ENCODE data around the gene MAP2K1. TPM values are rescaled to one million over a fixed set of nuclear protein-coding genes. Genes with fewer than 3 reads are reported as not detected.

MAP2K1 gene
- total RNA-seq, 2 donors from 2014 or later, result 39.2 to 57.3 TPM

DNA sequence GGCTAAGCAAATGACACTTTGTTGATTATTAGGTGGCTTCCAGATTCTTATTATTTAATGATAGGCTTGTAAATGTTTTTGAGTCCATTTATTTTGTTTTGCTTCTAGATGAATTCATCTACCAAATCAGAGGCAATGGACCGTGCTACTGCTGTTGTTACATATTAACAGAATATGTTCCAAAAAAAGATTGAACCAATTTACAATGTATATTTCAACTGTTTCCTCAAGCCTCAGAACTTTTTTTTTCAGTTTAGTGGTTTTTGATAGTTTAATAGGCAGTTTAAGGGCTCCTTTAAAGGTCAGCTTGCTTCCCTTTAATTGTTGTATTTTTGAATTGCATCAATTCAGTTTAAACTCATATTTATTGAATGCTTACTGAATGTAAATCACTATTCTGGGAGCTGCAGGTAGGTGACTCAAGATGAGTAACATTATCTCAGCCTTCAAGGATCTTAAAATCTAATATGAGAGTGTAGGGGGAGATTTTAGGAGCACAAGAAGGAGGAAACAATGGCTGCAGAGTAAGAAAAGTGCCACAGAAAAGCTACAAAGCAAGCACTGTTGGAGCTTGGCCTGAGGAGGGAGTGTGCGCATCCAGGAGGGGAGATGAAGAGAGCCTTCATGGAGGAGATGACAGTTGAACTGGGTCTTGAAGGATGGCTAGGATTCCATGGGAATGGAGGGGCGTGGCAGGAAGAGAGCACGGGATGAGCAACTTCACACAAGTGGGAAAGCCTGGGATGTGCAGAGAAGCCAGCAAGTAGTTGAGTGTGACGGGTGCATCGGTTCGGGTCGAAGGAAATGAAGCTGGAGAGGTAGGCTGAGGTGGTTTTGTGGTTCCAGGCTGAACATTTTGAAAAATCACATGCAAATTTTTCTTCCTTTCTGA, 14.7 kb downstream of the MAP2K1 start:
- H3K4me1 Mint-ChIP-seq, result peaks cover 49% of the 10 kb centered on the region
- H3K27me3 Mint-ChIP-seq, result no peaks in the 10 kb centered on the region
- H3K4me3 Mint-ChIP-seq, result peak overlapping the region; percentile 93
- ATAC-seq (peak; percentile 81), DNase-seq (no peak)
- H3K9me3 ChIP-seq (ENCODE audit: control insufficient read depth, low read length, poor library complexity, severe bottlenecking), result no peaks in the 10 kb centered on the region
- peak overlapping the region; percentile 86 for H3K27ac Mint-ChIP-seq
- H3K36me3 Mint-ChIP-seq (ENCODE audit: low read depth), result peaks cover 2% of the 10 kb centered on the region

- H3K36me3 Mint-ChIP-seq (ENCODE audit: low read depth), result peaks cover 2% of the 10 kb centered on the region
- H3K27me3 Mint-ChIP-seq, result no peaks in the 10 kb centered on the region
- H3K4me1 Mint-ChIP-seq, result peaks cover 57% of the 10 kb centered on the region
- H3K4me3 Mint-ChIP-seq, result peak overlapping the region; percentile 52
- ATAC-seq (no peak), DNase-seq (no peak)
- no peaks in the 10 kb centered on the region for H3K9me3 ChIP-seq (ENCODE audit: control insufficient read depth, low read length, poor library complexity, severe bottlenecking)
- peak overlapping the region; percentile 86 for H3K27ac Mint-ChIP-seq
These were observed 16.1 kb downstream of the MAP2K1 start for GRCh38 chr15:66402761-66403284.

DNA sequence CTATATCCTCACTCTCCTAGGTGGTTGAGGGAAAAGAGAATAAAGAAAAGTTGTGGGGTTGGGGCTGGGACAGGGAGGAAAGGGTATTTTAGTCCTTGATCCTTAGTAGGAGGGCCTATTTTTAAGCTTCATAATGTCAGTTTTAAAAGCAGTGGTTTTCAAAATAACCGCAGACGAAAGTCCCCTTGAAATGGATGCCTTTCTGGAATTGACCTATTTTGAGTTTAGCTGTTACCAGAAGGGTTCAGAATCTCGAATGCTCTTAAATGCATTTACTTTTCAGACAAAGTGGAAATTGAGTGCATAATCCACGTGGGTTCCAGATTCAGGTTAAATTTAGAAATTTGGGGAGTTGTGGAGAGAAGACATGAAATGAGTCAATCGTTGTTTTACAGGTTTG, 16.6 kb downstream of the MAP2K1 start:
- no peaks in the 10 kb centered on the region for H3K9me3 ChIP-seq (ENCODE audit: control insufficient read depth, low read length, poor library complexity, severe bottlenecking)
- Mint-ChIP-seq H3K36me3 (ENCODE audit: low read depth) (no peaks in the 10 kb centered on the region), H3K4me1 (peaks cover 58% of the 10 kb centered on the region), H3K27me3 (no peaks in the 10 kb centered on the region), H3K4me3 (no peak overlapping the region), H3K27ac (peak overlapping the region; percentile 86)
- DNase-seq (no peak), ATAC-seq (peak; percentile 65)

DNA sequence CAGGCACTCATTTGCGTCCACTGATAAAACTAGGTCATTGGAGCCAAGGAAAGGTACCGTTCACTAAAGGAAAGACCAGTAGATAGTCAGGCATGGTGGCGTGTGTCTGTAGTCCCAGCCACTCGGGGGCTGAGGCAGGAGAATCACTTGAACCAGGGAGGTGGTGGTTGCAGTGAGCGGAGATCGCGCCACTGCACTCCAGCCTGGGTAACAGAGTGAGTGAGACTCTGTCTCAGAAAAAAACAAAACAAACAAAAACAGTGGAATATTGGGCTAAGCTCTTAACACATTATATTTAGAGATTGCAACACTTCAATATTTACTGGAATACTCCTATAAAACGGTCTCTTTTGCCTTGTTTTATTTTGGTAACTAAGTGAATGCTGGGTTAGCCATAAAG, 17.4 kb downstream of the MAP2K1 start:
- Mint-ChIP-seq H3K27ac (peak overlapping the region; percentile 85), H3K36me3 (ENCODE audit: low read depth) (no peaks in the 10 kb centered on the region), H3K4me3 (no peak overlapping the region), H3K27me3 (no peaks in the 10 kb centered on the region), H3K4me1 (peaks cover 66% of the 10 kb centered on the region)
- no peaks in the 10 kb centered on the region for H3K9me3 ChIP-seq (ENCODE audit: control insufficient read depth, low read length, poor library complexity, severe bottlenecking)
- ATAC-seq, result no peak
- DNase-seq, result no peak

DNA sequence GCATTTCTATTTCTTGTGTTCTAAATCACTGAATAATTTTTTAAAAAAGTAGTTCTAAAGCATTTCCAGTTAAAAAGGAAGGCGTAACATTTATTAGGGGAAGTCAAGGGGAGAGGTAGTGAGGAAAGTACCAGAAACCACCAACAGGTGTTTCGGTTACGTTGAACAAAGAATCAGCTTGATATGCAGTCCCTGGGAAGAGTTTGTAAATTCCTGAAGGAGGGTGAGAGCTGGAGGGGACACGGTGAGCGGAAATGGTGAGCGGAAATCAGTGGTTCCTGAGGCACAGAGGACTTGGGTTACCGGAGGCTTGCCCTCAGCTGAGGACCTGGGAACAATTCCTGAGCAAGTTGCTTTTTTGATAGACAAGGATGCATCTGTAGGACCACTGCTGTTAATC, 17.8 kb downstream of the MAP2K1 start:
- Mint-ChIP-seq H3K27ac (peak overlapping the region; percentile 85), H3K4me3 (peak overlapping the region; percentile 75), H3K4me1 (peaks cover 70% of the 10 kb centered on the region), H3K27me3 (no peaks in the 10 kb centered on the region), H3K36me3 (ENCODE audit: low read depth) (no peaks in the 10 kb centered on the region)
- no peaks in the 10 kb centered on the region for H3K9me3 ChIP-seq (ENCODE audit: control insufficient read depth, low read length, poor library complexity, severe bottlenecking)
- no peak for ATAC-seq
- DNase-seq, result no peak

GRCh38 chr15:66405007-66405406, 18.3 kb downstream of the MAP2K1 start:
- Mint-ChIP-seq H3K36me3 (ENCODE audit: low read depth) (no peaks in the 10 kb centered on the region), H3K4me3 (no peak overlapping the region), H3K27ac (peak overlapping the region; percentile 85), H3K4me1 (peaks cover 75% of the 10 kb centered on the region), H3K27me3 (no peaks in the 10 kb centered on the region)
- H3K9me3 ChIP-seq (ENCODE audit: control insufficient read depth, low read length, poor library complexity, severe bottlenecking), result no peaks in the 10 kb centered on the region
- DNase-seq, result no peak
- ATAC-seq, result no peak

DNA sequence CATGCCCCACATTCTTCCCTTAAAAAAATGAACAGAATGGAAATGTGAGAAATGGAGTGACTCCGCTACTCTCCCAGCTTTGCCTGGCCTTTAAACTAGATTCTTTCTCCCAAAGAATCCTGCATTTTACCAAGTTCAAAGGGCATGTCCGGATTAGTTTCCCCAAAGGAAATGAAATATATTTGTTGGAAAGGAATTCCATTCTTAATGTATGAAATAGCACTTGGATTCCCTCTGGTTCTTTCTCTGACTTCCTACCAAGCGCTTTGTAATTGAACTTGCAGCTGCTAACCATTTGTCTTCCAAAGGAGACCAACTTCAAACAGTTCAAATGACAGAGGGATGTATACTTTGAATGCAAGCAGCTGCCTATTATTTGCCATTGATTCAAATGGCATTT, 18.9 kb downstream of the MAP2K1 start:
- no peak for ATAC-seq
- peaks cover 73% of the 10 kb centered on the region for H3K4me1 Mint-ChIP-seq

GRCh38 chr15:66408254-66408653, 21.5 kb downstream of the MAP2K1 start:
- Mint-ChIP-seq H3K27me3 (no peaks in the 10 kb centered on the region), H3K4me3 (no peak overlapping the region), H3K4me1 (peaks cover 69% of the 10 kb centered on the region), H3K27ac (no peak overlapping the region), H3K36me3 (ENCODE audit: low read depth) (no peaks in the 10 kb centered on the region)
- ATAC-seq, result no peak
- no peaks in the 10 kb centered on the region for H3K9me3 ChIP-seq (ENCODE audit: control insufficient read depth, low read length, poor library complexity, severe bottlenecking)
- DNase-seq, result no peak

More for the DNA sequence above, 18.9 kb downstream of the MAP2K1 start:
- H3K27ac Mint-ChIP-seq, result no peak overlapping the region
- no peak overlapping the region for H3K4me3 Mint-ChIP-seq
- no peaks in the 10 kb centered on the region for H3K36me3 Mint-ChIP-seq (ENCODE audit: low read depth)
- no peaks in the 10 kb centered on the region for H3K9me3 ChIP-seq (ENCODE audit: control insufficient read depth, low read length, poor library complexity, severe bottlenecking)
- H3K27me3 Mint-ChIP-seq, result no peaks in the 10 kb centered on the region
- no peak for DNase-seq

DNA sequence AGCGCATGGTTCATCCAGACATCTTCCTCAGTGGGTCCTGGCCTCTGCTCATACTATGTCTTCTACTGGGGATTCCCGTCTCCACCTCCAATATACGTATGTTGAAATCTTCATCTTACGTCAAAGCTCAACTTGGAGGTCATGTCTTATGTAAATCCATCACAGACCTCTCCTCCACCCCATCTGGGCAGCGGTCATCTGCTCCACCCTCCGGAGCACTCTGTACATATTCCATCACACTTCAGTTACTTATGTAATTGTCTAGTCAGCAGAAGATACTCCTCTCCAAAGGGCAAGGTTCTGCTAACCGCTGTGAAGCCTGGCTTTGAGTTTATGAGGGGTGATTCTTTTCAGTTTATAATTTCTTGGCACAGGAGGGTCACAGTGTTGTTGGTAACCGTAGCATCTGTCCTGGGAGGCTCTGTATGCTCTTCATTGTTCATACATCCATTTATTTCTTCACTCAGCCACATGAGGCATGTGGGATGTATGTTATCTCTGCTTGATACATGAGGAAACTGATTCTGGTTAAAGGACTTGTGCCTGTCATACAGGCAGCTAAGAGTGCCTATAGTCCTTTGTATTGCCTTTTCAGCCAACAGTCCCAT, 22.1 kb downstream of the MAP2K1 start:
- DNase-seq (no peak), ATAC-seq (no peak)
- H3K9me3 ChIP-seq (ENCODE audit: control insufficient read depth, low read length, poor library complexity, severe bottlenecking), result no peaks in the 10 kb centered on the region
- Mint-ChIP-seq H3K4me3 (peak overlapping the region; percentile 13), H3K4me1 (peaks cover 67% of the 10 kb centered on the region), H3K36me3 (ENCODE audit: low read depth) (no peaks in the 10 kb centered on the region), H3K27me3 (no peaks in the 10 kb centered on the region), H3K27ac (no peak overlapping the region)

DNA sequence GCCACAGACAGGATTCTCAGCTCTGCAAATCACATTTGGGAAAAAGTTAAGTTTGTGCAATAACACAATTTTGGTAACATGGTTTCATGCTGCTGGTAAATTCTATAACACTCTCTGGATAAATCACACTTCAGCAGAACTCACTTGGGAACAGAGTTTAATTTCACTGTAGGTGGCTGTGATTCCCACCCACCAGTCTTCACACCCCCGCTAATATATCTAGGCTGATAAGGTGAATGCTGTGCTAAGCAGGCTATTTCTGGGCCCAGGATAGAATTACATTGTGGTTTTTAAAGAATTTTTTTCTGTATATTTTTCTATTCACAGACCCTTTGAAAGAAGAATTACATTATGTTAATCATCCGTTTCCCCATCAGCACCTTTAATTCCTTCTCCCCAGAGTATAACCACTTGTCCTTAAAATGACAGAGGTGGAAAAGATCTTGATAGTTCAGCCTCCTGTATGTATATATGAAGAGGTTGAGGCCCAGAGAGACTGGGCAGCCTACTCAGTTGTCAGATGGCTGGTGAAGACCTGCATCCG, 22.9 kb downstream of the MAP2K1 start:
- Mint-ChIP-seq H3K4me1 (peaks cover 63% of the 10 kb centered on the region), H3K27ac (peak overlapping the region; percentile 81), H3K36me3 (ENCODE audit: low read depth) (no peaks in the 10 kb centered on the region), H3K4me3 (peak overlapping the region; percentile 73), H3K27me3 (no peaks in the 10 kb centered on the region)
- DNase-seq (no peak), ATAC-seq (no peak)
- H3K9me3 ChIP-seq (ENCODE audit: control insufficient read depth, low read length, poor library complexity, severe bottlenecking), result no peaks in the 10 kb centered on the region

DNA sequence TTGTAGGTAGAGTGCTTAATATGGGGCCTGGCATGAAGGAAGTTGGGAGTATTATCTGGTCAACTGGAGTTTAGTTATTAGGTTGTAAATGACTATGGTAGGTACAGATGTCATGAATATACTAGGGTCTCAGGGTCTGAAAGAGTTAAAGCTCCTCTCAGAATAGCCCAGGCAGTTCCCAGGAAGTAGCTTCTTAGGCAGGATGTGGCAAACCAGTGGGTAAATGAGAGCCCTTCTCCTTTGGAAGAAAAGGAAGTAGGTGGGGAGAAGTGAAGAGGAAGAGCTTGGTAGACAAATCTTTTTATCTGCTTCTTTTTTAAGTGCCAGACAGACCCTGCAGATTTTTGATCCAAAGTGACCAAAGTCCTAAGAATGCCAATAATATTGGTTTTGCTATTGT, 24.5 kb downstream of the MAP2K1 start:
- no peak for DNase-seq
- Mint-ChIP-seq H3K4me1 (peaks cover 72% of the 10 kb centered on the region), H3K27me3 (no peaks in the 10 kb centered on the region)

GRCh38 chr15:66412220-66412619, 25.5 kb downstream of the MAP2K1 start:
- no peak for DNase-seq
- no peaks in the 10 kb centered on the region for H3K36me3 Mint-ChIP-seq (ENCODE audit: low read depth)
- no peak for ATAC-seq
- no peaks in the 10 kb centered on the region for H3K9me3 ChIP-seq (ENCODE audit: control insufficient read depth, low read length, poor library complexity, severe bottlenecking)
- peak overlapping the region; percentile 39 for H3K4me3 Mint-ChIP-seq
- no peak overlapping the region for H3K27ac Mint-ChIP-seq
- no peaks in the 10 kb centered on the region for H3K27me3 Mint-ChIP-seq
- H3K4me1 Mint-ChIP-seq, result peaks cover 71% of the 10 kb centered on the region

More for the DNA sequence above, 24.5 kb downstream of the MAP2K1 start:
- no peaks in the 10 kb centered on the region for H3K9me3 ChIP-seq (ENCODE audit: control insufficient read depth, low read length, poor library complexity, severe bottlenecking)
- H3K4me3 Mint-ChIP-seq, result peak overlapping the region; percentile 73
- peak overlapping the region; percentile 81 for H3K27ac Mint-ChIP-seq
- ATAC-seq, result no peak
- H3K36me3 Mint-ChIP-seq (ENCODE audit: low read depth), result no peaks in the 10 kb centered on the region

GRCh38 chr15:66413579-66413978, 26.9 kb downstream of the MAP2K1 start:
- Mint-ChIP-seq H3K36me3 (ENCODE audit: low read depth) (no peaks in the 10 kb centered on the region), H3K27me3 (no peaks in the 10 kb centered on the region), H3K4me1 (peaks cover 62% of the 10 kb centered on the region), H3K27ac (no peak overlapping the region), H3K4me3 (peak overlapping the region; percentile 7)
- H3K9me3 ChIP-seq (ENCODE audit: control insufficient read depth, low read length, poor library complexity, severe bottlenecking), result no peaks in the 10 kb centered on the region
- no peak for ATAC-seq
- DNase-seq, result no peak
